CD4-positive, alpha-beta T cell treated with Interleukin-21 for 1 hour (primary cell): ENCODE data around the gene WNT1.

ENCODE experiments used
- DNase-seq: peaks from one replicate; pipeline ENCODE4 v3.0.0-alpha.2; 2020

WNT1 gene

GRCh38 chr12:49030714-49031572 is 52.8 kb downstream of the WNT1 start:
- no peak for DNase-seq

- DNase-seq, result no peak
Measured at GRCh38 chr12:49031573-49032161, 53.5 kb downstream of the WNT1 start.
